ENCODE results near the gene CRYBB1.

DNA sequence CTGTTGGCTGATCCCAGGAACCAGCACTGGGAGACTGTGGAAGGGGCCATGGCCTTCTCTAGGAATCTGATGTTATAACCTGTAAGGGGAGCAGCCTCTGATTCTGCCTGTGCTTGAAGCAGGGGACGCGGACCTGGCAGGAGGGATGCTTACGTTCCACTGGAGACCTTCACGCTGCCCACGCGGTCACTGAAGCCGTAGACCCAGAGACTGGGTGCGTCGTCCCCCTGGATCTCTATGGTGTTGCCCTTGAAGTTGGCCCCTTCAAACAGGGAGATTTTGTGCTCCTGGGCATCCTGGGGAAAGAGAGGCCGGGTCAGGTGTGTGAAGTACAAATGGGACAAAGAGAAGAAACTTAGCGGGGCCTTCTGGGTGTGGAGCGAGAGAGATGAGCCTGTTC is 16.1 kb downstream of the CRYBB1 start:
- TF ChIP-seq POLR2AphosphoS5 (IDR thresholded peaks at IDR 0.05; ENCODE audit: low read depth, low read length), result no peak
- TF ChIP-seq, protein P1, sequence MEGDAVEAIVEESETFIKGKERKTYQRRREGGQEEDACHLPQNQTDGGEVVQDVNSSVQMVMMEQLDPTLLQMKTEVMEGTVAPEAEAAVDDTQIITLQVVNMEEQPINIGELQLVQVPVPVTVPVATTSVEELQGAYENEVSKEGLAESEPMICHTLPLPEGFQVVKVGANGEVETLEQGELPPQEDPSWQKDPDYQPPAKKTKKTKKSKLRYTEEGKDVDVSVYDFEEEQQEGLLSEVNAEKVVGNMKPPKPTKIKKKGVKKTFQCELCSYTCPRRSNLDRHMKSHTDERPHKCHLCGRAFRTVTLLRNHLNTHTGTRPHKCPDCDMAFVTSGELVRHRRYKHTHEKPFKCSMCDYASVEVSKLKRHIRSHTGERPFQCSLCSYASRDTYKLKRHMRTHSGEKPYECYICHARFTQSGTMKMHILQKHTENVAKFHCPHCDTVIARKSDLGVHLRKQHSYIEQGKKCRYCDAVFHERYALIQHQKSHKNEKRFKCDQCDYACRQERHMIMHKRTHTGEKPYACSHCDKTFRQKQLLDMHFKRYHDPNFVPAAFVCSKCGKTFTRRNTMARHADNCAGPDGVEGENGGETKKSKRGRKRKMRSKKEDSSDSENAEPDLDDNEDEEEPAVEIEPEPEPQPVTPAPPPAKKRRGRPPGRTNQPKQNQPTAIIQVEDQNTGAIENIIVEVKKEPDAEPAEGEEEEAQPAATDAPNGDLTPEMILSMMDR (IDR thresholded peaks at IDR 0.05), result no peak
- TF ChIP-seq SIN3A (IDR thresholded peaks at IDR 0.05; ENCODE audit: borderline replicate concordance, insufficient read depth, low read depth, low read length), result no peak

Measured in Panc1 (cell line).